H1 (cell line): ENCODE data around the gene DLST. TPM values are rescaled to one million over a fixed set of nuclear protein-coding genes. Genes with fewer than 3 reads are reported as not detected.

Experiments
- CTCF ChIA-PET: fragments of 300-600 bp; sonication (Branson Sonifier 250); formaldehyde crosslinking; loops from one replicate; lab custom pipeline; 2021; ENCODE audit not compliant: partially characterized antibody; lab: Charles Lee
- POLR2A ChIA-PET: fragments of 300-600 bp; sonication (Branson Sonifier 250); formaldehyde crosslinking; loops from one replicate; lab custom pipeline; 2021; ENCODE audit warnings: inconsistent platforms; ENCODE audit not compliant: partially characterized antibody; lab: Charles Lee
- DNase-seq, 2 experiments: peaks; one replicate each; pipeline versions ENCODE4 v3.0.0 to v3.0.0-alpha.2; 2010 to 2022; ENCODE audit warnings: low spot score in 2 of 2, low read depth in 1 of 2, mixed read lengths in 1 of 2
- FAIRE-seq: peaks from 2 replicates; lab custom pipeline; 2011; peaks lifted over from hg19 to GRCh38; lab: Jason Lieb, UNC
- H2AFZ ChIP-seq: 2 replicates; pipeline ENCODE4 v1.8.1; 2012; ENCODE audit warnings: low read length, inconsistent platforms
- H2AK5ac ChIP-seq: 2 replicates; pipeline ENCODE4 v1.6.1; 2013; ENCODE audit warnings: low read depth, low read length
- H2BK120ac ChIP-seq: replicated peaks from 2 replicates; pipeline ENCODE3; 2013; ENCODE audit warnings: low read depth, low read length, inconsistent platforms
- H2BK12ac ChIP-seq: 2 replicates; pipeline ENCODE4 v1.6.1; 2013; ENCODE audit warnings: low read depth, low read length
- H2BK15ac ChIP-seq: 2 replicates; pipeline ENCODE4 v1.6.1; 2013; ENCODE audit warnings: low read length
- H2BK20ac ChIP-seq: 2 replicates; pipeline ENCODE4 v1.6.1; 2013; ENCODE audit warnings: low read length
- H2BK5ac ChIP-seq: 2 replicates; pipeline ENCODE4 v1.6.1; 2013; ENCODE audit warnings: low read depth, low read length
- H3K14ac ChIP-seq: 2 replicates; pipeline ENCODE4 v1.6.1; 2013; ENCODE audit warnings: inconsistent platforms; ENCODE audit not compliant: insufficient read length
- H3K18ac ChIP-seq: 2 replicates; pipeline ENCODE4 v1.6.1; 2013; ENCODE audit warnings: low read length; ENCODE audit errors: extremely low read depth
- H3K23ac ChIP-seq: 2 replicates; pipeline ENCODE4 v1.6.1; 2013; ENCODE audit warnings: inconsistent platforms; ENCODE audit not compliant: insufficient read length
- H3K23me2 ChIP-seq: 2 replicates; pipeline ENCODE4 v1.6.1; 2013; ENCODE audit warnings: low read depth, low read length
- H3K27ac ChIP-seq: 2 replicates; pipeline ENCODE4 v1.6.1; 2011; ENCODE audit warnings: low read depth, low read length, inconsistent platforms
- H3K27me3 ChIP-seq, 4 experiments: replicated peaks in 1 of 4; 1 replicate in 1 of 4; 2 replicates in 3 of 4; pipeline versions ENCODE4 v1.6.1 to v1.8.1; 2011 to 2013; ENCODE audit warnings: low read length in 3 of 4, mild to moderate bottlenecking in 3 of 4, inconsistent platforms in 2 of 4, mixed read lengths in 2 of 4, moderate library complexity in 1 of 4; ENCODE audit not compliant: control insufficient read depth in 3 of 4, insufficient read depth in 3 of 4; ENCODE audit errors: extremely low read depth in 1 of 4
- H3K36me3 ChIP-seq, 4 experiments: 2 replicates each; pipeline versions ENCODE4 v1.6.1 to v1.8.1; 2011 to 2013; ENCODE audit warnings: mild to moderate bottlenecking in 4 of 4, low read length in 3 of 4, moderate library complexity in 2 of 4, control low read depth in 1 of 4, inconsistent platforms in 1 of 4; ENCODE audit not compliant: insufficient read depth in 4 of 4, control insufficient read depth in 2 of 4
- H3K4ac ChIP-seq: replicated peaks from 2 replicates; pipeline ENCODE3; 2013; ENCODE audit warnings: low read length, low read depth, mixed read lengths, inconsistent platforms; ENCODE audit not compliant: insufficient read length
- H3K4me1 ChIP-seq, 4 experiments: replicated peaks in 1 of 4; 1 replicate in 1 of 4; 2 replicates in 3 of 4; pipeline versions ENCODE4 v1.6.1 to v1.8.1; 2011 to 2013; ENCODE audit warnings: low read length in 3 of 4, inconsistent platforms in 2 of 4, mixed read lengths in 1 of 4; ENCODE audit not compliant: insufficient read depth in 4 of 4, control insufficient read depth in 3 of 4
- H3K4me2 ChIP-seq, 2 experiments: 2 replicates each; pipeline versions ENCODE4 v1.6.1 to v1.8.1; 2011 to 2013; ENCODE audit warnings: low read depth in 2 of 2, low read length in 2 of 2, control low read depth in 1 of 2, inconsistent platforms in 1 of 2, mild to moderate bottlenecking in 1 of 2; ENCODE audit not compliant: insufficient read depth in 1 of 2
- H3K4me3 ChIP-seq, 4 experiments: fragments of 200-600, 300-600 bp in 1 of 4; sonication (generic), shearing (Covaris generic), sonication (Bioruptor Twin) in 1 of 4; 2 replicates each; pipeline versions ENCODE4 v1.5.1 to v1.8.1; 2011 to 2016; ENCODE audit warnings: low read length in 4 of 4, low read depth in 3 of 4, control low read depth in 2 of 4, inconsistent platforms in 2 of 4, mild to moderate bottlenecking in 2 of 4, mixed read lengths in 1 of 4, moderate library complexity in 1 of 4; ENCODE audit not compliant: insufficient read depth in 2 of 4; ENCODE audit errors: extremely low read depth in 1 of 4
- H3K56ac ChIP-seq: replicated peaks from 2 replicates; pipeline ENCODE3; 2013; ENCODE audit warnings: low read depth, mild to moderate bottlenecking, mixed read lengths, low read length, inconsistent platforms; ENCODE audit not compliant: insufficient read length
- H3K79me1 ChIP-seq: 2 replicates; pipeline ENCODE4 v1.6.1; 2013; ENCODE audit warnings: low read depth, low read length, control low read depth
- H3K79me2 ChIP-seq, 2 experiments: 2 replicates each; pipeline versions ENCODE4 v1.6.1 to v1.8.1; 2012 to 2013; ENCODE audit warnings: low read length in 2 of 2, mild to moderate bottlenecking in 2 of 2, inconsistent platforms in 1 of 2; ENCODE audit not compliant: insufficient read depth in 2 of 2, control insufficient read depth in 1 of 2
- H3K9ac ChIP-seq, 4 experiments: replicated peaks in 1 of 4; 1 replicate in 1 of 4; 2 replicates in 3 of 4; pipeline versions ENCODE4 v1.6.1 to v1.8.1; 2011 to 2013; ENCODE audit warnings: low read depth in 3 of 4, low read length in 3 of 4, control low read depth in 2 of 4, mild to moderate bottlenecking in 2 of 4, moderate library complexity in 2 of 4, inconsistent platforms in 1 of 4; ENCODE audit errors: extremely low read depth in 1 of 4
- H3K9me3 ChIP-seq, 2 experiments: 2 replicates each; pipeline versions ENCODE4 v1.6.1 to v1.8.1; 2012 to 2013; ENCODE audit warnings: mild to moderate bottlenecking in 2 of 2, moderate library complexity in 2 of 2, control low read depth in 1 of 2, inconsistent platforms in 1 of 2, low read depth in 1 of 2, low read length in 1 of 2, mixed read lengths in 1 of 2; ENCODE audit not compliant: insufficient read depth in 2 of 2
- H4K20me1 ChIP-seq, 2 experiments: replicated peaks in 1 of 2; 2 replicates each; pipeline versions ENCODE3 to v1.8.1; 2011 to 2013; ENCODE audit warnings: inconsistent platforms in 2 of 2, low read length in 2 of 2, mild to moderate bottlenecking in 1 of 2; ENCODE audit not compliant: insufficient read depth in 2 of 2, control insufficient read depth in 1 of 2
- H4K5ac ChIP-seq: 2 replicates; pipeline ENCODE4 v1.6.1; 2013; ENCODE audit warnings: low read length, low read depth, mixed read lengths, inconsistent platforms; ENCODE audit not compliant: insufficient read length
- H4K8ac ChIP-seq: 2 replicates; pipeline ENCODE4 v1.8.0; 2013; ENCODE audit warnings: mild to moderate bottlenecking, moderate library complexity, low read length, inconsistent platforms; ENCODE audit not compliant: insufficient read depth; ENCODE audit errors: extremely low read depth
- H4K91ac ChIP-seq: replicated peaks from 2 replicates; pipeline ENCODE3; 2013; ENCODE audit warnings: low read length, mixed read lengths, inconsistent platforms; ENCODE audit not compliant: insufficient read length
- ATF2 ChIP-seq: IDR thresholded peaks from 2 replicates; pipeline ENCODE4 v1.6.1; 2012; ENCODE audit warnings: low read length, inconsistent platforms
- BRCA1 ChIP-seq: IDR thresholded peaks from 2 replicates; pipeline ENCODE4 v1.6.1; 2012; ENCODE audit warnings: low read depth, low read length, improper control_type of control experiment
- CHD1 ChIP-seq: IDR thresholded peaks from 2 replicates; pipeline ENCODE4 v1.6.1; 2012; ENCODE audit warnings: low read depth, low read length, improper control_type of control experiment
- EP300 ChIP-seq, 2 experiments: IDR thresholded peaks; 1 replicate in 1 of 2; 2 replicates in 1 of 2; pipeline ENCODE4 v1.6.1; 2011 to 2012; ENCODE audit warnings: low read depth in 2 of 2, low read length in 2 of 2, mild to moderate bottlenecking in 2 of 2, borderline replicate concordance in 1 of 2, inconsistent platforms in 1 of 2, moderate library complexity in 1 of 2
- GTF2F1 ChIP-seq: IDR thresholded peaks from 2 replicates; pipeline ENCODE4 v1.6.1; 2012; ENCODE audit warnings: low read depth, low read length, improper control_type of control experiment, borderline replicate concordance
- NANOG ChIP-seq: IDR thresholded peaks from 2 replicates; pipeline ENCODE4 v1.6.1; 2011; ENCODE audit warnings: low read length, low read depth, mild to moderate bottlenecking, inconsistent platforms; ENCODE audit not compliant: insufficient read depth, poor library complexity, severe bottlenecking
- PHF8 ChIP-seq: fragments of 200-600 bp; sonication (generic); conservative IDR thresholded peaks from 2 replicates; pipeline ENCODE4 v1.7.1; 2012; ENCODE audit warnings: low read depth, mild to moderate bottlenecking, inconsistent platforms, low read length, moderate library complexity
- RBBP5 ChIP-seq: IDR thresholded peaks from 2 replicates; pipeline ENCODE4 v1.7.1; 2012; ENCODE audit warnings: low read depth, mild to moderate bottlenecking, inconsistent platforms, low read length, moderate library complexity, borderline replicate concordance
- RNF2 ChIP-seq: fragments of 200-900, 300-1000 bp; sonication (generic); IDR thresholded peaks from 2 replicates; pipeline ENCODE4 v1.7.1; 2016; ENCODE audit warnings: borderline replicate concordance, low read depth, mild to moderate bottlenecking, antibody characterized with exemption, low read length; ENCODE audit not compliant: poor library complexity, severe bottlenecking; ENCODE audit errors: missing control alignments
- SIX5 ChIP-seq: IDR thresholded peaks from 2 replicates; pipeline ENCODE4 v1.6.1; 2011; ENCODE audit warnings: mild to moderate bottlenecking, low read depth, low read length
- ZNF274 ChIP-seq: IDR thresholded peaks from 2 replicates; pipeline ENCODE4 v1.7.0; 2012; ENCODE audit warnings: low read length, borderline replicate concordance; ENCODE audit errors: extremely low read depth
- WGBS, 2 experiments: shearing (Covaris generic) in 1 of 2; methylation state at CpG; one replicate each; pipeline versions ENCODE4 v1.1.6 to v1.1.7; 2013 to 2015; ENCODE audit warnings: low lambda C conversion rate in 2 of 2, mixed read lengths in 2 of 2, inconsistent platforms in 1 of 2, low coverage in 1 of 2, missing lambda C conversion rate in 1 of 2; ENCODE audit not compliant: insufficient replicate concordance in 2 of 2, insufficient coverage in 1 of 2, insufficient read length in 1 of 2; ENCODE audit errors: extremely low coverage in 1 of 2, missing lambda C conversion rate in 1 of 2; 5-methylcytosine and 5-hydroxymethylcytosine counted together
- polyA plus RNA-seq, 7 experiments: library from polyadenylated mRNA; depleted of rRNA in 3 of 7; stranded (reverse) in 5 of 7; unstranded in 2 of 7; fragments of >200 nt in 5 of 7; fragments of 200-250 nt in 2 of 7; gene quantifications; 1 replicate in 5 of 7; 2 replicates in 1 of 7; 4 replicates in 1 of 7; pipeline versions ENCODE4 v1.2.1 to v1.2.3, GENCODE V29; 2011 to 2013; ENCODE audit warnings: missing spikeins in 2 of 7, mixed read lengths in 2 of 7
- total RNA-seq: library from RNA; stranded (reverse); fragmentation: NEBNext Ultra II Directional; extraction: Animal tissue kit (Norgen Biotek cat#: 25700); gene quantifications from 2 replicates; pipeline ENCODE4 v1.2.1, GENCODE V29; 2021

Gene DLST
- total and polyA plus RNA-seq, 2 of the 8 experiments (the other 6 are each of a cell fraction or from before 2014, with no cell fraction given) = 96.5 to 117 TPM

DNA sequence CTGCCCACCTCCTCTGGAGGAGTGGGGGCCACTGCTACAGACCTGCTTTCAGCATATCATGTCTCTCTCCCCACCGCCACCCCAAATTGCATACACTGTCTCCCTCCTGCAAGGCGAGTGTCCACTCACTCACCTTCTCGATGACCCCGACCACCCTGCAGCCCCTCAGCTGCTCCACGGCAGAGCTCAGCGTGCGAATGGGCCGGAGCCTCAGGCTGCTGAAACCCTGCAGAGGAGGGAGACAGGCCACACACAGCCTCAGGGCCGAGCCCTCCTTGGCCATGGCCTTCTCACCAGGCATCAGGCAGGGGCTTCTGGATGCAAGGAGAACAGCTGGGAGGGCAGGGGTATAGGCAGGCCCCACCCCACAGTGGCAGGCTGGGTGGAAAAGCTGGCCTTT, 36.7 kb downstream of the DLST start:
- Histone ChIP-seq H2AFZ (no peak overlapping the region), H3K18ac (no peak overlapping the region), H2BK20ac (no peak overlapping the region), H4K91ac (no peak overlapping the region), H3K4me2 (no peak overlapping the region), H4K5ac (no peak overlapping the region), H3K79me1 (no peaks in the 10 kb centered on the region), H3K79me2 (no peaks in the 10 kb centered on the region), H4K20me1 (no peaks in the 10 kb centered on the region), H2BK15ac (no peak overlapping the region), H3K4me1 (no peaks in the 10 kb centered on the region; a peak in 1 of 7 replicates), H3K27me3 (0 out of 7 replicates have a peak, but pooled peaks cover 0 to under 1% (median 0%) of the 10 kb centered on the region in 4 experiments), H3K14ac (no peak overlapping the region), H3K27ac (no peak overlapping the region), H2BK120ac (no peak overlapping the region), H2AK5ac (no peak overlapping the region), H4K8ac (no peak overlapping the region), H2BK5ac (no peak overlapping the region), H3K4me3 (no peak overlapping the region), H3K36me3 (peaks cover 0 to 3% (median 0%) of the 10 kb centered on the region in 4 experiments; a peak in 3 of 8 replicates), H2BK12ac (no peak overlapping the region), H3K9me3 (no peaks in the 10 kb centered on the region), H3K23ac (no peak overlapping the region), H3K4ac (no peak overlapping the region), H3K23me2 (peaks cover 2% of the 10 kb centered on the region; the same call in 1 of the 2 replicates), H3K9ac (no peak overlapping the region), H3K56ac (no peak overlapping the region)
- ChIA-PET POLR2A (interaction anchor here (1.5 to 2.7 kb wide), 2 partner anchors 10 to 13 kb away, joined by 8 to 11 read pairs; no protein-coding TSS in a partner anchor), CTCF (interaction anchor here (0.7 to 2.8 kb wide), 5 partner anchors 10 to 170 kb away, joined by 3 to 18 read pairs (median 7); no protein-coding TSS in a partner anchor)
- 92% methylated on average over 9 of the region's 9 CpGs; no CpG with 5 or more reads in 1 of the 2 experiments for WGBS, 2 experiments
- DNase-seq = no peak
- FAIRE-seq = no peak
- TF ChIP-seq GTF2F1 (no peak), RBBP5 (no peak), ATF2 (no peak), RNF2 (no peak), PHF8 (no peak), SIX5 (no peak), ZNF274 (no peak), CHD1 (no peak), BRCA1 (no peak), EP300 (IDR thresholded peaks at IDR 0.05; ENCODE audit: borderline replicate concordance in 1 of 2, low read depth in 2 of 2, low read length in 2 of 2) (no peak), NANOG (no peak)
